NCI-H2081 treated with DMSO at 0.1 percent for 48 hours (cell line): ENCODE measurements around the gene TRIAP1.

Experiments used
- DNase-seq: peaks from one replicate; lab custom pipeline; 2025; lab: John Stamatoyannopoulos, UW

Gene TRIAP1

GRCh38 chr12:120429368-120429767 lies 16.8 kb downstream of the TRIAP1 start:
- DNase-seq: no peak

GRCh38 chr12:120428597-120429229 lies 17.5 kb downstream of the TRIAP1 start:
- no peak for DNase-seq

- no peak for DNase-seq
Measured at GRCh38 chr12:120425797-120426196, 20.4 kb downstream of the TRIAP1 start.

GRCh38 chr12:120422892-120423456 lies 23.2 kb downstream of the TRIAP1 start:
- no peak for DNase-seq

- no peak for DNase-seq
Measured at GRCh38 chr12:120421701-120422100, 24.5 kb downstream of the TRIAP1 start.

GRCh38 chr12:120417917-120418580 lies 28.1 kb downstream of the TRIAP1 start:
- DNase-seq: no peak

- no peak for DNase-seq
Measured at GRCh38 chr12:120416490-120417216, 29.5 kb downstream of the TRIAP1 start.

GRCh38 chr12:120413901-120414695 lies 32.1 kb downstream of the TRIAP1 start:
- DNase-seq: no peak

- no peak for DNase-seq
Measured at GRCh38 chr12:120412421-120412820, 33.8 kb downstream of the TRIAP1 start.

- no peak for DNase-seq
Measured at GRCh38 chr12:120408771-120409170, 37.4 kb downstream of the TRIAP1 start.

GRCh38 chr12:120406553-120406952 lies 39.6 kb downstream of the TRIAP1 start:
- no peak for DNase-seq

GRCh38 chr12:120406069-120406468 lies 40.1 kb downstream of the TRIAP1 start:
- DNase-seq: no peak

GRCh38 chr12:120404271-120404670 lies 41.9 kb downstream of the TRIAP1 start:
- no peak for DNase-seq

- DNase-seq: no peak
Measured at GRCh38 chr12:120403869-120404268, 42.3 kb downstream of the TRIAP1 start.

GRCh38 chr12:120402217-120402616 lies 44.0 kb downstream of the TRIAP1 start:
- DNase-seq: no peak

- no peak for DNase-seq
Measured at GRCh38 chr12:120399531-120399930, 46.7 kb downstream of the TRIAP1 start.

- DNase-seq: no peak
Measured at GRCh38 chr12:120397824-120398540, 48.2 kb downstream of the TRIAP1 start.

GRCh38 chr12:120394483-120395367 lies 51.5 kb downstream of the TRIAP1 start:
- no peak for DNase-seq
